Endometrial microvascular endothelial cells (primary cell): Measurements from ENCODE around the gene PATJ. TPM values are rescaled to one million over a fixed set of nuclear protein-coding genes. Genes with fewer than 3 reads are reported as not detected.
"Not testable (repeated sequence)": the region's sequence is repeated elsewhere in the genome, so short reads cannot be mapped to it uniquely, and the experiment has no call there.

Experiments used
- in situ Hi-C: cut with HindIII; loops from 2 replicates; pipeline ENCODE4 v1.10.0; 2017; ENCODE audit warnings: low sequenced_read_pairs, low pct_unique_long_range_greater_than_20kb; ENCODE audit errors: inconsistent ontology term
- total RNA-seq: library from RNA; depleted of rRNA; stranded (reverse); fragments of >200 nt; gene quantifications from one replicate; pipeline ENCODE4 v1.2.3, GENCODE V29; 2015; ENCODE audit errors: inconsistent ontology term

Gene PATJ
- total RNA-seq, 1 donor from 2014 or later: 3.7 TPM

DNA sequence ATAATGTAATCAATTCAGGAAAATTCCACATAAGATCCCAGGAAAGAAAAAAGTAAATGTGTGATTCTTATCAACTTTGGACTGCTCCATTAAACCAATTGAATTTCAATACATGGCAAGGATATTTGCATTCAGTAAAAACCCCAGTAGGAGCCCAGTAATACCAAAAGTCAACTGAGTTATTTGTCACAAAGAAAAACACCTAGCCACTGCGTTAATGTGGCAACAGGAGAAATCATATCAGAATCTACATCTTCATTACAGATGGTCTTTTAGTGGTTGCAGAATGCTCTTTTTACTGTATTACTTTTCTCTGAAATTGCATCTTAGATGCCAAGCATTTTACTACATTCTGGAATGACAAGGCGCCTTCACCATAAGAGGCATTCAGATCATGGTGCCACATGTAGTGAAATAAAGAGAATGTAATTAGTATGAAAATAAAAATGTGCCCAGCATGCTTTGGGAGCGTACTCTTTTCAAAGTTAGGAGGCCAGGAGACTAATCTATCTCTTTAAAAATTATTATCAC lies 180.7 kb downstream of the PATJ start:
- in situ Hi-C loops: no loop called here

DNA sequence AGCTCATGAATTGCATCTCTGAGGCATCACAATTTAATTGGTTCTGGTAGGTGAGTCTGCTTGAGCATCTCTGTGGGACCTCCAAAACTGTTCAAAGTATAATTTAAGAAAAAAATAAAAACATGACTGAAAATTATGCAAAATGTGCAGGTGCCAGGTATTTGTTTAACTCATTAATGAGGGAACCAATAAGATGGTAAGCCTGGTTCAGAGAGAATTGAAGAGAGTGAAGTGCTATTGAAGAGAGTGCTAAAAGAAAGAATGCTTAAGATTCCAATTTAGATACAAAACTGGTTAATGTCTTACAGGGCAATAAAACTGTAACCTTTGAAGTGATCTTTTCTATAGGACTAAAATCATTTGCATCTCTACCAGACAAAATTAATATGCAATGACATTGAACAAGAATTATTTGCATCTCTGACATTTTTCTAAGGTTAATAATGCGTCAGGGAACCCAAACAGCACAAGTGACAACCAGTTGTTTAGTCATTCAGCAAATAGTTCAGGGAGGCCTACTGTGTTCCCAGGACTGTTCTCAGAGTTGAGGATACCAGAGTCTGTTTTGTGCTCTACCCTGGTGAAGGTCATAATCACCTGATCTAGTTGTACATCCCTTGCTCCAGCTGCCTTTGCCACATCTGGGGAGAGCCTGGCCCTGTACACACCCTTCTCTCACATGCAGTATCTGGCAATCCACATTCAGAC lies 183.5 kb downstream of the PATJ start:
- in situ Hi-C loops: no loop called here

DNA sequence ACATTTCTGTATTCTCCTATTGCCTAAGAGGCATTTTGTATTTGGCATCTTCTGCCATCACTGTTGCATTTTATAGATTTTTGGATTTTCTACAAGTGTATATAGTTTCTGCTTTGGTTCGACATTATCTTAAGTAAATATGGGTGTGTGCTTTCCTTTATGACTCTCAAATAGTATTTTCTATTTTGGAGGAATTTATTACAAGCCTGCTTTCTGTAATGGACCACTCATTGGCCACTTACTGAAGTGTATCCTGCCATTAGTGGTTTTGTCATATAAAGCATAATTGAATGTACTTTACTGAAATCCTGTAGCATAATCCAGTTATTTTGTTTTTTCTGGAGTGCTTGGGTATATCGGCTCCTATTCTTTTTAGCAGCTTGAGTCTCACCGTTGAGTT lies 184.3 kb downstream of the PATJ start:
- in situ Hi-C loops: no loop called here

DNA sequence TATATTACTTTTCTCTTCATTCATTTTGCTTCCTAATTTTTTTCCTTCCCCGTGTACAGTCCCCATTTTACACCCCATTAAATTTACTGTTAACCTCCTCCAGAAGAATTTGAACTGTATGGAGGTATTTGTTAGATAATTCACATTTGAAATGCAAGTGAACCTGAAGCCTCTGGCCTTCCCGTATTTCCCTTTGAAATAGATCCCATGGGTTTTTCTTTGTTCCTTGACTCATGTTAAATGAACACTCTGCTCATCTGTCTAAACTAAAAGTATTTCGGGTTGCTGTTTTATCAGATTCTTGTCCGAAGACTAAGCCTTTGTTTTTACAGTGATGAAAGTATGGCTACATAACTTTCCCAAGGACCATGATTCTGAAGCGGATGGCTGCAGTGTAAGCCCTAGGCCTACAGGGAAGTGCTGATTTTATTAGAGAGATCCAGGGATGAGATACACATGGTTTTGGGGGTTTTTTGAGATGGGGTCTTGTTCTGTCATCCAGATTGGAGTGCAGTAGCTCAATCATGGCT lies 187.9 kb downstream of the PATJ start:
- in situ Hi-C loops: no loop called here

DNA sequence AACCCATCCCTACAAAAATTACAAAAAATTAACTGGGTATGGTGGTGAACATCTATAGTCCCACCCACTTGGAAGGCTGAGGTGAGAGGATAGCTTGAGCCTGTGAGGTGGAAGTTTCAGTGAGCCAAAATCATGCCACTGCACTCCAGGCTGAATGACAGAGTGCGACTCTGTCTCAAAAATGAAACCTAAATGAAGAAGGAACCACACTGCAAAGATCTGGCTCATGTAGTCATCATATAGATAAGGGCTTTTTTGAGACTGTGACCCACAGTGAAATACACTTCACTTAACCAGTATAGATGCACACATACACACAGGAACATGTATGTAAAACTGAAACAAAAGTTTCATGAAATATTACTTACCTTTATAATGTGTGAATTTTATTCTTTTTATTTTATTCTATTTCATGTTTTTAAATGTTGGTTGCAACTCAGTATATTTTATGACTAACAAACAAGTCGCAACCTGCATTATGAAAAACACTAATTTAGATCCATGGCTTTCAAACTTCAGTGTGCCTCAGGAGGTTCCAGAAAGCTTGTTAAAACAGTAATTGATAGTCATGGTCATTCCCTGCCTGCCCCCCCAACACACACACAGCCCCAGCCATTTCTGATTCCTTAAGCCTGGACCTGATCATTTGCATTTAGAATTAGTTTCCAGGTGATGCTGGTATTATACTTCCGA lies 189.5 kb downstream of the PATJ start:
- in situ Hi-C loops: no loop called here

DNA sequence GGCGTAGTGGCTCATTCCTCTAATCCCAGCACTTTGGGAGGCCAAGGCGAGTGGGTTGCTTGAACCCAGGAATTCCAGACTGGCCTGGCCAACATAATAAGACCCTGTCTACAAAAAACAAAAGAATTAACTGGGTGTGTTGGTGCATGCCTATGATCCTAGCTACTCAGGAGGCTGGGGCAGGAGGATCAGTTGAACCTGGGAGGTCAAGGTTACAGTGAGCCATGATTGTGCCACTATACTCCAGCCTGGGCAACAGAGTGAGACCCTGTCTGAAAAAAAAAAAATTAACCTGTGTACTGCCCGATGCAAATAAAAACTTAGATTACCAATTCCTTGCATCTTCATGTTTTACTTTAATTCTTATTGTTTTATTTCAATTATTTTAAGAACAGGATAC lies 193.2 kb downstream of the PATJ start:
- in situ Hi-C loops: no loop called here

DNA sequence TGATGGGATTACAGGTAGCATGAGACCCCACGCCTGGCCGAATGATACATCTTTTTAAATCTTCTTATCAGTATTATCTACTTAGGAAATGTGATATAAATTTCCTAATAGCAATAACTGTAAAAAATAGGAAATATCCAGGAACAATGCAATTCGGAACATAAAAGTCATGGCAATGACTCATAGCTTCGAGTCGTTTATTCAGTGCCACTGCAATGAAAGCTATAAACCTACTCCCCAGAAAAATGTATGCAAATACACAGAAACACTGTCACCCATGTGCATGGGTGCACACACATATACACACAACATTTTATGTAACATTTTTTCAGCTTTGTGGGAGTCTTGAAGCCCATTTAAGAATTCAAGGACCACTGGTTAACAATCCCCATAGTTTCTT lies 194.6 kb downstream of the PATJ start:
- in situ Hi-C loops: no loop called here

DNA sequence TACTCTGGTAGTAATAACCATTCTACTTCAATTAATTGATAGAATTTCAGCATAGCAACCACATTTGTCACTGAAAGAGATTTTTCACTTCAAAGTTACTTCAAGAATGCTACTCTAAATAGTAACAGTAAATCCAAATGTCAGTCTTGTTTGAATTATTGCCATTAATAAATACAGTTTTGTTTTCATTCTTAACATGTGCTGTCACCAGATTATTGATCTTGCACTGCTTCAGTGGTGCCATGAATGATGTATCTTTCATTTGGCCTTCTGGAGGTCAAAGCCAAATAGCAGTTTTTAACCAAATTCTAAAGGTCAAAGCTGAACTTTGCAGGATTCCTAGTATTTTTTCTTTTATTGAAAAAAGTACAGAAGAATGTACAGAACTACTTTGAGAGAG lies 199.5 kb downstream of the PATJ start:
- in situ Hi-C loops: no loop called here

DNA sequence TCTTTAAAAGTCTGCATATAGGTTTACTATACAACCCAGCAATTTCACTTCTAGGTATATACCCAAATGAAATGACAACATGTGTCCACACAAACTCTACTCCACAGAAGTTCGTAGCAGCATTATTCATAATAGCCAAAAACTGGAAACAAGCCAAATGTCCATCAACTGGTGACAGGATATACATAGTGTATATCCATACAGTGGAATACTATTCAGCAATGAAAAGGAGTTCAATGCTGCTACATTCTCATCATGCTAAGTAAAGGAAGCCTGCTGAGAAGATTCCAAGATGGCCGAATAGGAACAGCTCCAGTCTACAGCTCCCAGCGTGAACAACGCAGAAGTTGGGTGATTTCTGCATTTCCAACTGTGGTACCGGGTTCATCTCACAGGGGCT lies 200.6 kb downstream of the PATJ start:
- in situ Hi-C loops: no loop called here

DNA sequence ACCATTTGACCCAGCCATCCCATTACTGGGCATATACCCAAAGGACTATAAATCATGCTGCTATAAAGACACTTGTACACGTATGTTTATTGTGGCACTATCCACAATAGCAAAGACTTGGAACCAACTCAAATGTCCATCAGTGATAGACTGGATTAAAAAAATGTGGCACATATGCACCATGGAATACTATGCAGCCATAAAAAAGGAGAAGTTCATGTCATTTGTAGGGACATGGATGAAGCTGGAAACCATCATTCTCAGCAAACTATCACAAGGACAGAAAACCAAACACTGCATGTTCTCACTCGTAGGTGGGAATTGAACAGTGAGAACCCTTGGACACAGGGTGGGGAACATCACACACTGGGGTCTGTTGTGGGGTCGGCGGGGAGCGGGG lies 206.4 kb downstream of the PATJ start:
- in situ Hi-C loops: not testable (repeated sequence)

DNA sequence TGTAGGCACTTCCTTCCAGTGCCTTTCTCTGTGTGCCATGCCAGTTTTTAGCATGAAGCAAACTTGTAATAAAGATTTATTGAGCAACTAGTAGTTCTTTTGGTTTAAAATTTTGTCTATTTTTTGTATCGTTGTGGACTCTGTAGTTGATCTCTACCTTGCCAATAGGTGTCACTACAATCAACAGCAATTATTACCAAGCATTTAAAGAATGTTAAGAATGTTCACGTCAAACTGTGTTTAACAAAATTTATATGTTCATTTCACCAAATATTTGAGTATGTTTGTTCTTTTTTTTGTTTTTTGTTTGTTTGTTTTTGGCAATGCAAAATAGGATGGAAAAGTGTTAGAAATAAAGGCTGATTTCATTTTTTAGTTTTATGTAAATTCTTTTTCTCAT lies 208.1 kb downstream of the PATJ start:
- in situ Hi-C loops: no loop called here

DNA sequence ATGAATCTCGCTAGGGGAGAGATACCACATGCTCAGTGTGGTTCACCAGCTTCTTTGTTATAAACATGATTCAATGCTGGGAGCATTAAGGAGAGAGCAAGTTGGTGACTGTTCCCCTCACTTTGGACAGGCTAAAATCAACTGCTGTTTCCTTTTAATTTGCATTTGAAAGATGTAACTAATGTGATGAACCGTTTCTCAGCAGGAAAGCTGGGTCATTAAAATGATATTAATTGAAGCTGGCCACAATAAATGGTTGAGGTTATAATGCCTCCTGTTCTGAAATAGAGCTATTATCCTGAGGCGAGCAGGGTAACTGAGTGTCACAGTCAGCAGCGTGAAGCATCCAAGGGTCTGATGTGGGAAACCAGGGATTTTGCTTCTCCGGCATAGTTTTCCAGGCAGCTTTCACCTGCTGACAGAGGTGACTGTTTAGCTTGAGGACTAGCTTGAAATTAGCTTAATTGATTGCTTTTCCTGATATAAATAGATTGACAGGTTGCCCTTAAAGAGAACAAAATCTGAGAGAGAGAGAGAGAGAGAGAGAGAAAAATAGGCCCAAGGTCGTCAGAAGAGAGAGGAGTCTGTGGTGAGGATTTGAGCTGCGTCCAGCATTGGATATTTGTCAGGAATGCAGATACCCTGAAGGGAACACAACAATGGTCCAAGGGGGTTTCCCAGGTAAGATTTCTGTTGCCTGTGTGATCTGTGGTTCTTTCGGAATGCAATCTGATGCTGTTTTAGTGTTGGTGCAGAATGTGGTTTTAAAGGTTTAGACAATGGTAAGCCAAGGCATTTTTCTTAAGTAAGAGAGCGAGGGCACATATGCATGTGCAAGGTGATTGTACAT lies 209.7 kb downstream of the PATJ start:
- in situ Hi-C loops: no loop called here

DNA sequence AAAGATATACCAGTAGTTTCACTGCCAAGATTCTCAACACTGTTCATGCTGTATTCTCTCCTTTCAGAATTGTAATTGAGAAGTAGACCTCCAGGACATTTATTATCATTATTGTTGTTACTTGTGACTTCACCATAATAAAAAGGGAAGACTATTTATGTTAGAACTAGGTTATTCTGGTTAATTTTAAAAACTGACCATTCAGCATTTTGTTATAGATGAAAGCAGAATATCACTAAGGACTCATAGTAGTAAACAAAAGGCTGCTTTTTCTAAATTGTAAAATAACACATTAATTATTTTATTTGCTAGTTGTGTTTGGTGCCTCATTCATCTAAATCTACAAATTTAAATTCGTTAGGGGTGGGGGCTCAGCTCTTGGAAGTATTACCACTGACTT lies 210.4 kb downstream of the PATJ start:
- in situ Hi-C loops: no loop called here

DNA sequence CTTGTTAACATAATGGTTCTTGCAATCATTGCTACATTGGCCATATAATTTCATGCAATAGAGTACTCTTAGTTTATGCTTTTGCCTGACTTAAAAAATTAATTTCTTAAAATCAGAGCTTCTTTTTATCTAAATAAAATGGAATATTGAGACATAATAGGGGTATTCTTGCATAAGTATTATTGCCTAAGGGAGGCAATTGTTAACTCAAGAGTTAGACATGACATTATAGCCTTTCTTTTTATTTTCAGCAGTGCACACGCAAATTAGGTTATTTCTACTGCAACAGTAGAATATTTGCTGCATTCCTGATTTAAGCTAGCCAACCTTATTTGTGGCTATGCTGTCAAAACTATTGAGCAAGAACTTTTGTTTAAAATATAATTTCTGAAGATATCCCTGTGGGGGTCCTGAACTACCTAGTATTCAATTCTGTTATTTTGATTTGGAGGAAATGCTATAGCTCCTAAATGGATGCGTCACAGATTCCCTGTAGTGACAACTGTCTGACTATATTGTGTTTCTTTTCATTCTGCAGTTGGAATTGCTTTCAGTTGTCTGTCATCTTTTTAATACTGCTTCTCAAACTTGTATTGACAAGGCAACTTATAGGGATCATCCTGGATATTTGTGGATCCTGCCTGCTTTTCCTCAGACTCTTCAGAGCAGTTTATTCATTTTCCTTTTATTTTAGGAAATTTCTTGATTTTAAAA lies 211.0 kb downstream of the PATJ start:
- in situ Hi-C loops: no loop called here

DNA sequence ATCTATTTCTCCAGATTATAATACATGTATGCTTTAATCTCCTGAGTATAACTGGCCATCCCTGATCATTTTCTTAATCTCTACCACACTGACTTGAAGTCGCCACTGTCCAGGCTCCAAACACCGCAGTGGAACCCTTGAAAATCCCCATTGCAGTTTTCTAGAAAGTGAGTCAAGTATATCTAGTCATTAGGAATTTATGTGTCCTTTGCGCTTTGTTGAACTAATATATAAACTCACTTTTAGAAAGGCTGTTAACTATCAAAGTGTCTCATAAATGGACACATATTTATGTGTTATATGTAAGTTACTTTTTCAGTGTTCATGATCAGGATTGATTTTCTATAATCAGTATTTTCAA lies 211.5 kb downstream of the PATJ start:
- in situ Hi-C loops: no loop called here

DNA sequence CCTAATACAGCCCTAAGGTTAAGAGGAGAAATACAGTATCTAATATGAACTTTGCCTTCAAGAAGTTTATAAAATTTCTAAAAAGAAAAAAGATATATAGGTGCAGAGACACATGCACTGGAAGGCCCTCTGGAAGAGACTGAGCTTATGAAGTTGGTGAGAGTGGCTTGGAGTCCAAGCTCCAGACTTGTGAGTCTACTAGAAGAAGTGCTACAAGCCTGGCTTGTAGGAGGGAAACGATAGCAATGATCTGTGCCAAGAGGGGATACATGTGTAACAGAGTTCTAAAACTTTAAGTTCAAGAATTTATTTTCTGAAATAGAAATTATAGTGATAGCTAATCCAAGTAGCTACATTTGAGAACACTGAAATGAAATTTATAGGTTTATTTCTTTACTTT lies 213.0 kb downstream of the PATJ start:
- in situ Hi-C loops: no loop called here

DNA sequence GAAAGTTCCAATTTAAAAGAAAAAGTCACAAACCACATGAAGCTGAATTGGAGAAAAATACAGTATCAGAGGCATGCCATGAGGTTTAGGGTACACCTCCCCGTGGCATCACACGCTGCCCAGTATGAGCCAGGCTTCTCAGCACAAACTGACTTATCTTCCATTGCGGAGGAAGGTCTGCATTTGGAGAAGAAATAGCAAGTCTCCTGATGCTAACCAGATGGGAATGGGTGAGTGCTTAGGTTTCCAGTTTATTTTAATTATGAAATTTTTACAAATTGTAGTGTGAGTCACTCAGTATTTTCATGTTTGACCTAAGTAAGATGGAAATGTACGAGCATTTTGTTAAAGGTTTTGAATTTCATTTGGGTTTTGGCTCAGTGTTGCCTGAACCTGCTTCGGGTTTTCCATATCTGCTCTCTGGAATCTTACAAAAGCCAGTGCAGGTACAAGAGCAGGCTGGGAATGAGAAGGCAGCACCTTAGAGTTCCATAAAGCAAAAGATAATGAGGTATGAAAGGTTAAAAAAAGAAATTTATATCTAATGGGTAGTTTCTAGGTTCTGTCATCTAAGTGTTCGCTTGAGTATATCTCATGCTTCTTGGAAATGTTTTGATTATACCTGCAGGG lies 213.9 kb downstream of the PATJ start:
- in situ Hi-C loops: no loop called here

DNA sequence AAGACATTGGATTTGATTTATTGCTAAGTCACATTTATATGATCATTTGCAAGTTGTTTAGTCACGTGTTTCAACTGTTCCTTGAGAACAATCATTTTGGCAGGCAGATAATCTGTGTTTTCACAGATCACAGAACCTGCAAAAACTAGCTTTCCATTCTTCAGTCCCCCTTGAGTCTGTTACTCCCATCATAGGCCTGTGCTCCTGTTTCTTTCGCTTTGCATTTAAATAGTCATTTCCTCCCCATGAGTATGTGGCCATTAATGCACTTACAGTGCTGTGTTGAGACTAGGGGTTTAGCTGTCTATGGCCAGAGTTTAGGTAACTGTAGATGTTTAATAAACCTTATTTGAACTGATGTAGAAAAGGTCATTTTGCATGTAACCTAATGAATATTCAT lies 214.5 kb downstream of the PATJ start:
- in situ Hi-C loops: no loop called here
